AG10803 (cell line): ENCODE data around the gene METRNL.
A peak's percentile ranks its signal among the peaks of the same experiment; 100 is the strongest.

Experiments
- DNase-seq: peaks from one replicate; pipeline ENCODE4 v3.0.0; 2010; ENCODE audit warnings: low read depth
- H3K4me3 ChIP-seq: 2 replicates; pipeline ENCODE4 v1.5.1; 2011; ENCODE audit warnings: mild to moderate bottlenecking, low read length, control low read depth
- CTCF ChIP-seq: conservative IDR thresholded peaks from 2 replicates; pipeline ENCODE4 v1.5.1; 2011; ENCODE audit warnings: mild to moderate bottlenecking, low read length, control low read depth, inconsistent platforms

Gene METRNL

GRCh38 chr17:83106913-83107655 is 27.7 kb downstream of the METRNL start:
- H3K4me3 ChIP-seq: no peak overlapping the region
- peak; percentile 56 for DNase-seq
- no peak for TF ChIP-seq CTCF

GRCh38 chr17:83107656-83108048 is 28.2 kb downstream of the METRNL start:
- DNase-seq: no peak
- no peak overlapping the region for H3K4me3 ChIP-seq
- no peak for TF ChIP-seq CTCF

- H3K4me3 ChIP-seq: no peak overlapping the region
- no peak for TF ChIP-seq CTCF
- no peak for DNase-seq
These were observed 29.3 kb downstream of the METRNL start for GRCh38 chr17:83108709-83109108.

- no peak for DNase-seq
- TF ChIP-seq CTCF: no peak
- H3K4me3 ChIP-seq: no peak overlapping the region
These were observed 30.0 kb downstream of the METRNL start for GRCh38 chr17:83109386-83109785.

- DNase-seq: peak; percentile 99
- H3K4me3 ChIP-seq: peak overlapping the region; percentile 56
- TF ChIP-seq CTCF: no peak
These were observed 30.6 kb downstream of the METRNL start for GRCh38 chr17:83109793-83110645.

- no peak for TF ChIP-seq CTCF
- DNase-seq: peak; percentile 51
- H3K4me3 ChIP-seq: peak overlapping the region; percentile 56
These were observed 31.3 kb downstream of the METRNL start for GRCh38 chr17:83110735-83111134.
